IMR-90 (cell line): Measurements from ENCODE around the gene KDM2B. TPM values are rescaled to one million over a fixed set of nuclear protein-coding genes. Genes with fewer than 3 reads are reported as not detected.

ENCODE experiments used
- ATAC-seq: fragments of 200-7000 bp; cut with Tn5 transposase; 2 replicates; pipeline ENCODE4 v1.9.1; 2020; ENCODE audit warnings: low read depth, mild to moderate bottlenecking, moderate library complexity
- BruUV-seq: library from RNA; stranded (reverse); fragments of 400-500 nt; replicated peaks from 2 replicates; lab custom pipeline; 2021; lab: Mats Ljungman, UMichigan
- CTCF ChIA-PET: fragments of 300-600 bp; formaldehyde crosslinking; extraction: SDS; loops from one replicate; lab custom pipeline; 2021; ENCODE audit warnings: antibody characterized with exemption; lab: Yijun Ruan, JAX
- POLR2A ChIA-PET: fragments of 300-600 bp; sonication (Branson Sonifier 250); formaldehyde crosslinking; loops from one replicate; lab custom pipeline; 2022; ENCODE audit warnings: antibody characterized with exemption; ENCODE audit not compliant: unreplicated experiment; lab: Charles Lee
- DNase-seq: peaks from one replicate; pipeline ENCODE4 v3.0.0; 2013
- H2AFZ ChIP-seq: replicated peaks from 2 replicates; pipeline ENCODE3; 2013; ENCODE audit warnings: low read length, mild to moderate bottlenecking; ENCODE audit not compliant: poor library complexity
- H2AK5ac ChIP-seq: 2 replicates; pipeline ENCODE4 v1.6.1; 2013; ENCODE audit warnings: low read depth, low read length, inconsistent platforms
- H2AK9ac ChIP-seq: replicated peaks from 2 replicates; pipeline ENCODE3; 2013; ENCODE audit warnings: mild to moderate bottlenecking, low read depth, low read length, moderate library complexity; ENCODE audit not compliant: poor library complexity
- H2BK120ac ChIP-seq: 2 replicates; pipeline ENCODE4 v1.6.1; 2013; ENCODE audit warnings: low read depth, low read length, inconsistent platforms
- H2BK15ac ChIP-seq: 3 replicates; pipeline ENCODE4 v1.6.1; 2013; ENCODE audit warnings: low read depth, low read length, inconsistent platforms
- H2BK20ac ChIP-seq: 2 replicates; pipeline ENCODE4 v1.6.1; 2013; ENCODE audit warnings: low read depth, mild to moderate bottlenecking, inconsistent platforms, low read length, moderate library complexity
- H2BK5ac ChIP-seq: 2 replicates; pipeline ENCODE4 v1.6.1; 2013; ENCODE audit warnings: mild to moderate bottlenecking, low read depth, low read length, inconsistent platforms; ENCODE audit not compliant: poor library complexity, severe bottlenecking
- H3K14ac ChIP-seq: replicated peaks from 2 replicates; pipeline ENCODE4 v1.6.1; 2013; ENCODE audit warnings: low read depth, low read length, inconsistent platforms
- H3K18ac ChIP-seq: 2 replicates; pipeline ENCODE4 v1.6.1; 2013; ENCODE audit warnings: low read depth, low read length, control low read depth
- H3K23ac ChIP-seq: 2 replicates; pipeline ENCODE4 v1.6.1; 2013; ENCODE audit warnings: low read depth, low read length, inconsistent platforms
- H3K27ac ChIP-seq: 2 replicates; pipeline ENCODE4 v1.5.1; 2013; ENCODE audit warnings: mild to moderate bottlenecking, control low read depth, low read length; ENCODE audit not compliant: insufficient read depth
- H3K27me3 ChIP-seq: 2 replicates; pipeline ENCODE4 v1.6.1; 2013; ENCODE audit warnings: low read length; ENCODE audit not compliant: control insufficient read depth, insufficient read depth
- H3K36me3 ChIP-seq: 2 replicates; pipeline ENCODE4 v1.6.1; 2013; ENCODE audit warnings: low read length, mixed read lengths; ENCODE audit not compliant: control insufficient read depth, insufficient read depth
- H3K4ac ChIP-seq: 2 replicates; pipeline ENCODE4 v1.6.1; 2013; ENCODE audit warnings: low read depth, low read length, inconsistent platforms
- H3K4me1 ChIP-seq: 2 replicates; pipeline ENCODE4 v1.6.1; 2013; ENCODE audit warnings: low read length, mixed read lengths; ENCODE audit not compliant: control insufficient read depth, insufficient read depth
- H3K4me2 ChIP-seq: 2 replicates; pipeline ENCODE4 v1.6.1; 2013; ENCODE audit warnings: low read depth, mild to moderate bottlenecking, control low read depth, low read length, moderate library complexity
- H3K4me3 ChIP-seq: 2 replicates; pipeline ENCODE4 v1.5.1; 2013; ENCODE audit warnings: low read depth, mild to moderate bottlenecking, control low read depth, low read length, moderate library complexity; ENCODE audit not compliant: insufficient read depth
- H3K56ac ChIP-seq: 2 replicates; pipeline ENCODE4 v1.6.1; 2013; ENCODE audit warnings: low read length, inconsistent platforms; ENCODE audit not compliant: insufficient read depth; ENCODE audit errors: extremely low read depth
- H3K79me1 ChIP-seq, 2 experiments: 2 replicates each; pipeline ENCODE4 v1.6.1; 2013; ENCODE audit warnings: low read length in 2 of 2, inconsistent platforms in 1 of 2, low read depth in 1 of 2
- H3K9ac ChIP-seq: 2 replicates; pipeline ENCODE4 v1.6.1; 2013; ENCODE audit warnings: low read depth, low read length, control low read depth
- H3K9me1 ChIP-seq: 2 replicates; pipeline ENCODE4 v1.6.1; 2013; ENCODE audit warnings: low read length, inconsistent platforms; ENCODE audit not compliant: insufficient read depth
- H3K9me3 ChIP-seq: 2 replicates; pipeline ENCODE4 v1.6.1; 2013; ENCODE audit warnings: low read length; ENCODE audit not compliant: control insufficient read depth, insufficient read depth
- H4K20me1 ChIP-seq: 2 replicates; pipeline ENCODE4 v1.6.1; 2013; ENCODE audit warnings: low read length, inconsistent platforms; ENCODE audit not compliant: insufficient read depth
- H4K5ac ChIP-seq: 2 replicates; pipeline ENCODE4 v1.6.1; 2013; ENCODE audit warnings: mild to moderate bottlenecking, low read depth, low read length, control low read depth
- H4K8ac ChIP-seq, 2 experiments: 2 replicates each; pipeline ENCODE4 v1.6.1; 2013; ENCODE audit warnings: low read depth in 2 of 2, low read length in 2 of 2, control low read depth in 1 of 2, inconsistent platforms in 1 of 2
- H4K91ac ChIP-seq: 2 replicates; pipeline ENCODE4 v1.6.1; 2013; ENCODE audit warnings: low read depth, low read length, inconsistent platforms; ENCODE audit not compliant: insufficient read depth
- BHLHE40 ChIP-seq: fragments of 150-350 bp; IDR thresholded peaks from 2 replicates; pipeline ENCODE4 v1.6.1; 2016; ENCODE audit warnings: mild to moderate bottlenecking, low read depth, low read length
- MXI1 ChIP-seq: IDR thresholded peaks from 2 replicates; pipeline ENCODE4 v1.6.1; 2012; ENCODE audit warnings: low read depth, mild to moderate bottlenecking, low read length, moderate library complexity, borderline replicate concordance
- WGBS, 2 experiments: methylation state at CpG; one replicate each; pipeline versions ENCODE4 v1.1.5 to v1.1.7; 2013; ENCODE audit warnings: missing lambda C conversion rate in 2 of 2; ENCODE audit not compliant: insufficient read length in 1 of 2; ENCODE audit errors: extremely low coverage in 2 of 2; 5-methylcytosine and 5-hydroxymethylcytosine counted together
- dilution Hi-C: fragments of 300-500 bp; cut with HindIII; formaldehyde crosslinking; loops from one replicate; pipeline ENCODE4 v1.14.3; 2018; ENCODE audit warnings: low sequenced_read_pairs; ENCODE audit not compliant: unreplicated experiment
- in situ Hi-C: fragments of 300-500 bp; cut with MboI; formaldehyde crosslinking; loops from 3 replicates; pipeline ENCODE4 v1.14.3; 2019; ENCODE audit warnings: low sequenced_read_pairs, inconsistent platforms, mixed read lengths
- intact Hi-C: fragments of 100-400 bp; cut with micrococcal nuclease; formaldehyde crosslinking; loops from 2 replicates; pipeline ENCODE4 v1.10.0; 2022
- polyA plus RNA-seq, 3 experiments: library from polyadenylated mRNA; depleted of rRNA; stranded (reverse); fragments of >200 nt; gene quantifications; 2 replicates each; pipeline ENCODE4 v1.2.3, GENCODE V29; 2012; ENCODE audit warnings: low replicate concordance in 1 of 3
- total RNA-seq: library from RNA; depleted of rRNA; stranded (reverse); fragments of >200 nt; gene quantifications from 2 replicates; pipeline ENCODE4 v1.2.3, GENCODE V29; 2012

Gene KDM2B
- total and polyA plus RNA-seq, 2 of the 4 experiments (the other 2 are of a cell fraction) = 22.6 to 24.2 TPM

DNA sequence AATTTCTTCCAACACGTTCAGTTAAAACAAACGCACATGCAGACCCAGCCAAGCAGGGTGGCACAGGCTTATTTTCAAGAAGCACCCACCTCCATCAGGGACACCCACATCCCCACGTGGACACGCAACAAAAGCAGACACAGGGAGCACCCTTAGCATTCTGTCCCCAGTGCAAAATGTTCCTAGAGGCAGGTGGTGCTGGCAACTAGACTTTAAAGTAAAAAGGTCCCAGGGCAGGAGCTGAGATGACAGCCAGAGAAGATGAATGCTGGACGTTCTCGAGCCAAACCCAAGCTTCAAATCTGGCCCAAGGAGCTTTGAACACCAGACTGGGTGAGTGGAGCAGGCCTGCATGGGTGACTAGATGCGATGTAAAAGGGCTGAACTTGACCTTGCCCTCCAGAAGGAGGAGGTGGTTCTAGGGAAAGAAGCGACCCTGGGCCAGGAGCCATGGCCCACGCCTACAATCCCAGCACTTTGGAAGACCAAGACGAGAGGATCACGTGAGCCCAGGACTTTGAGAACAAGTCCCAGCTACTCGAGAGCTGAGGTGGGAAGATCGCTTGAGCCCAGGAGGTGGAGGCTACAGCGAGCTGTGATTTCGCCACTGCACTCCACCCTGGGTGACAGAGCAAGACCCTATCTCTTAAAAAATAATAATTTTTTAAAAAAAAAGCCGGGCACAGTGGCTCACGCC lies 47.3 kb downstream of the KDM2B start:
- peak overlapping the region in 1 of 2 experiments; percentile 72; a peak in 2 of 4 replicates for H4K8ac ChIP-seq
- H2BK20ac ChIP-seq = peak overlapping the region; percentile 67
- peak overlapping the region; percentile 77; the same call in 1 of the 2 replicates for H2AK5ac ChIP-seq
- H3K79me1 ChIP-seq = peaks cover 8 to 52% of the 10 kb centered on the region in 2 experiments
- no peak overlapping the region for H4K5ac ChIP-seq
- ATAC-seq = no peak
- no peak for DNase-seq
- H2AFZ ChIP-seq = peak overlapping the region; percentile 80
- peak overlapping the region; percentile 37 for H4K91ac ChIP-seq
- H3K14ac ChIP-seq = peak overlapping the region; percentile 88
- peak overlapping the region; percentile 84 for H2AK9ac ChIP-seq
- in situ Hi-C loops = no loop called here
- H3K4me2 ChIP-seq = peak overlapping the region; percentile 24; the same call in 1 of the 2 replicates
- TF ChIP-seq BHLHE40 = peak; percentile 11; the same call in 1 of the 2 replicates
- TF ChIP-seq MXI1 = no peak
- H3K36me3 ChIP-seq = peaks cover 3% of the 10 kb centered on the region; the same call in 1 of the 2 replicates
- H3K9ac ChIP-seq = 0 out of 2 replicates have a peak overlapping the region, but pooled peaks have one; percentile 0
- ChIA-PET CTCF (no interaction called here), POLR2A (interaction anchor here (0.7 kb wide), 1 partner anchor 77 kb away, joined by 25 read pairs; no protein-coding TSS in a partner anchor)
- no peak overlapping the region for H2BK5ac ChIP-seq
- BruUV-seq = no TSS peak
- H3K23ac ChIP-seq = peak overlapping the region; percentile 33; the same call in 1 of the 2 replicates
- peak overlapping the region; percentile 0; the same call in 1 of the 2 replicates for H3K18ac ChIP-seq
- peak overlapping the region; percentile 81; the same call in 1 of the 2 replicates for H2BK120ac ChIP-seq
- H3K4ac ChIP-seq = peak overlapping the region; percentile 77
- dilution Hi-C loops = no loop called here
- no peak overlapping the region for H3K4me3 ChIP-seq
- H4K20me1 ChIP-seq = peaks cover 12% of the 10 kb centered on the region; the same call in 1 of the 2 replicates
- H2BK15ac ChIP-seq = peak overlapping the region; percentile 29; the same call in 1 of the 3 replicates
- peak overlapping the region; percentile 44; the same call in 1 of the 2 replicates for H3K27ac ChIP-seq
- peaks cover 36% of the 10 kb centered on the region for H3K4me1 ChIP-seq
- intact Hi-C loops = no loop called here
- H3K9me1 ChIP-seq = peaks cover 38% of the 10 kb centered on the region; the same call in 1 of the 2 replicates
- H3K27me3 ChIP-seq = no peaks in the 10 kb centered on the region
- no peaks in the 10 kb centered on the region for H3K9me3 ChIP-seq
- no peak overlapping the region for H3K56ac ChIP-seq
- 44% methylated on average over 6 of the region's 17 CpGs; no CpG with 5 or more reads in 1 of the 2 experiments for WGBS, 2 experiments
